Measurements from ENCODE around the gene RIN3. TPM values are rescaled to one million over a fixed set of nuclear protein-coding genes. Genes with fewer than 3 reads are reported as not detected.

Gene RIN3
- total and polyA plus RNA-seq, 2 experiments from 2014 or later: 3.5 to 5.4 TPM

GRCh38 chr14:92487513-92488133 lies 26.0 kb upstream of the RIN3 start:
- Histone ChIP-seq H3K9me3 (ENCODE audit: low read depth) (no peaks in the 10 kb centered on the region), H3K27ac (no peak overlapping the region), H3K4me1 (ENCODE audit: low read depth) (no peaks in the 10 kb centered on the region), H3K36me3 (no peaks in the 10 kb centered on the region), H3K27me3 (peaks cover 3% of the 10 kb centered on the region), H3K4me3 (no peak overlapping the region)
- DNase-seq (ENCODE audit: low read depth in 1 of 2, low spot score in 1 of 2): no peak
- TF ChIP-seq, protein P1, sequence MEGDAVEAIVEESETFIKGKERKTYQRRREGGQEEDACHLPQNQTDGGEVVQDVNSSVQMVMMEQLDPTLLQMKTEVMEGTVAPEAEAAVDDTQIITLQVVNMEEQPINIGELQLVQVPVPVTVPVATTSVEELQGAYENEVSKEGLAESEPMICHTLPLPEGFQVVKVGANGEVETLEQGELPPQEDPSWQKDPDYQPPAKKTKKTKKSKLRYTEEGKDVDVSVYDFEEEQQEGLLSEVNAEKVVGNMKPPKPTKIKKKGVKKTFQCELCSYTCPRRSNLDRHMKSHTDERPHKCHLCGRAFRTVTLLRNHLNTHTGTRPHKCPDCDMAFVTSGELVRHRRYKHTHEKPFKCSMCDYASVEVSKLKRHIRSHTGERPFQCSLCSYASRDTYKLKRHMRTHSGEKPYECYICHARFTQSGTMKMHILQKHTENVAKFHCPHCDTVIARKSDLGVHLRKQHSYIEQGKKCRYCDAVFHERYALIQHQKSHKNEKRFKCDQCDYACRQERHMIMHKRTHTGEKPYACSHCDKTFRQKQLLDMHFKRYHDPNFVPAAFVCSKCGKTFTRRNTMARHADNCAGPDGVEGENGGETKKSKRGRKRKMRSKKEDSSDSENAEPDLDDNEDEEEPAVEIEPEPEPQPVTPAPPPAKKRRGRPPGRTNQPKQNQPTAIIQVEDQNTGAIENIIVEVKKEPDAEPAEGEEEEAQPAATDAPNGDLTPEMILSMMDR (IDR thresholded peaks at IDR 0.05; ENCODE audit: low read depth, low read length): no peak

GRCh38 chr14:92489394-92490238 lies 24.0 kb upstream of the RIN3 start:
- no peaks in the 10 kb centered on the region for H3K36me3 ChIP-seq
- peaks cover 2% of the 10 kb centered on the region for H3K27me3 ChIP-seq
- no peak overlapping the region for H3K27ac ChIP-seq
- TF ChIP-seq, protein P1 (IDR thresholded peaks at IDR 0.05; ENCODE audit: low read depth, low read length): no peak
- no peak for DNase-seq (ENCODE audit: low read depth in 1 of 2, low spot score in 1 of 2)
- no peak overlapping the region for H3K4me3 ChIP-seq
- H3K9me3 ChIP-seq (ENCODE audit: low read depth): no peaks in the 10 kb centered on the region
- no peaks in the 10 kb centered on the region for H3K4me1 ChIP-seq (ENCODE audit: low read depth)

- no peak for DNase-seq (ENCODE audit: low read depth in 1 of 2, low spot score in 1 of 2)
- no peak overlapping the region for H3K27ac ChIP-seq
- TF ChIP-seq, protein P1 (IDR thresholded peaks at IDR 0.05; ENCODE audit: low read depth, low read length): no peak
Measured at GRCh38 chr14:92490239-92490959, 23.2 kb upstream of the RIN3 start.

GRCh38 chr14:92491782-92492181 lies 21.8 kb upstream of the RIN3 start:
- Histone ChIP-seq H3K27ac (no peak overlapping the region), H3K9me3 (ENCODE audit: low read depth) (no peaks in the 10 kb centered on the region), H3K36me3 (no peaks in the 10 kb centered on the region), H3K4me3 (no peak overlapping the region), H3K27me3 (no peaks in the 10 kb centered on the region), H3K4me1 (ENCODE audit: low read depth) (no peaks in the 10 kb centered on the region)
- no peak for DNase-seq (ENCODE audit: low read depth in 1 of 2, low spot score in 1 of 2)
- TF ChIP-seq, protein P1 (IDR thresholded peaks at IDR 0.05; ENCODE audit: low read depth, low read length): no peak

More at GRCh38 chr14:92490239-92490959, 23.2 kb upstream of the RIN3 start:
- no peaks in the 10 kb centered on the region for H3K9me3 ChIP-seq (ENCODE audit: low read depth)
- no peak overlapping the region for H3K4me3 ChIP-seq
- no peaks in the 10 kb centered on the region for H3K36me3 ChIP-seq
- no peaks in the 10 kb centered on the region for H3K4me1 ChIP-seq (ENCODE audit: low read depth)
- no peaks in the 10 kb centered on the region for H3K27me3 ChIP-seq

DNA sequence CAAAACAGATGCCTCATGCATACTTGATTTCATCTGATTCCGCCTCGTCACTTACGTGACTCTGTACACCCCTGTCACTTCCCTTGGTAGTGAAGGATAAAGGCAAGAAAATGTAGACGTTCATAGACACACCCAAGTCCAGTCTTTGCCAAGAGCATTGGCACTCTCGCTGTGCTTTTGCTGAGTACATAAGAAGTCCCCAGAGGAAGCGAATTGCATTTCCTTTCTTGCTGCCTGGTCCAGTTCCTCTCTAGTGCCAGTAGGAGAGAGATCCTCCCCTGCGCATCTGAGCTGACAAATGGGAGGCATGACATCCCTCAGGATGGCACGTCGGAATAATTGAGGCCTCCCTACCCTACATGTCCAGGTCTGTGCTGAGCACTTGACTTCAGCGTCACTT lies 21.3 kb upstream of the RIN3 start:
- Histone ChIP-seq H3K9me3 (ENCODE audit: low read depth) (no peaks in the 10 kb centered on the region), H3K27ac (no peak overlapping the region), H3K4me1 (ENCODE audit: low read depth) (no peaks in the 10 kb centered on the region), H3K4me3 (no peak overlapping the region), H3K27me3 (no peaks in the 10 kb centered on the region), H3K36me3 (no peaks in the 10 kb centered on the region)
- TF ChIP-seq, protein P1 (IDR thresholded peaks at IDR 0.05; ENCODE audit: low read depth, low read length): no peak
- no peak for DNase-seq (ENCODE audit: low read depth in 1 of 2, low spot score in 1 of 2)

Measured in cardiac muscle cell (in vitro differentiated cells and primary cell).